GM19468 (cell line): ENCODE measurements around the gene STARD3NL.

Source experiments
- ATAC-seq: cut with Tn5 transposase; IDR thresholded peaks from one replicate; pipeline ENCODE4 v1.9.1; 2021; ENCODE audit warnings: mild to moderate bottlenecking, moderate library complexity, moderate number of reproducible peaks; ENCODE audit not compliant: unreplicated experiment; ENCODE audit errors: extremely low read depth

Gene STARD3NL

GRCh38 chr7:38181111-38181510, 3.1 kb downstream of the STARD3NL start:
- no peak for ATAC-seq

- no peak for ATAC-seq
Measured at GRCh38 chr7:38182450-38182849, 4.4 kb downstream of the STARD3NL start.

- no peak for ATAC-seq
Measured at GRCh38 chr7:38185395-38186307, 7.6 kb downstream of the STARD3NL start.

- ATAC-seq = no peak
Measured at GRCh38 chr7:38186593-38187314, 8.7 kb downstream of the STARD3NL start.

GRCh38 chr7:38187794-38188440, 9.9 kb downstream of the STARD3NL start:
- peak; percentile 89 for ATAC-seq

DNA sequence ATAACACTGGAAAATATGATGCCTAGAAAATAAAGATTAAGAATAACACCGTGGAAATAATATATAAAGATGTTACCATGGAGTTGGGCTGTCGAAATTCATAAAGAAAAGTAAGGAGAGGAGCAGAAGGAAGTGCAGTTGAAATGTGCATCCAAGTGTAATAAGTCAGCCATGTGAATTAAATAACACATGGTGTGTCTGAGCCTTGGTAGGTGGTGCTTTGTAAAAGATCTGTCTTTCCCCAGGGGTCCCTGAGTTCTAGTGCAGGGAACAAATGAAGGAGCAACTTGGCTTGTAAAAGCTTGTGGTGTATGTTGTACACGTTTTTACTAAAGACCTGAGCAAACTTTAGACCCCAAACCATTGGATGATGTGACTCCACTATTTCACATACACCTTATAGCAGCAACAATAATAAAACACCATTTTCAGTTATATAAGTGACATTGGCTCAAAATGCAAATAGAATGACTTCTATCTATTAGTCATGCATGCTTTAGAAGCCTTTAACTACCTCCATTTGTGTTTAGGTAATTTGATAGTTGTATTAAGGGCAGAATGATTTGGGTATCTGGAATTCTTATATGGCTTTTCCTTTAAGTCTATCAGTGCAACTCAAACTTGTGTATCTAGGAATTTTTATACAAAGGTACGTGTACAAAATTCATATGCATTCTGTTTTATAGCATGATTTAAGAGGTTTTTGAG, 11.3 kb downstream of the STARD3NL start:
- ATAC-seq = no peak

DNA sequence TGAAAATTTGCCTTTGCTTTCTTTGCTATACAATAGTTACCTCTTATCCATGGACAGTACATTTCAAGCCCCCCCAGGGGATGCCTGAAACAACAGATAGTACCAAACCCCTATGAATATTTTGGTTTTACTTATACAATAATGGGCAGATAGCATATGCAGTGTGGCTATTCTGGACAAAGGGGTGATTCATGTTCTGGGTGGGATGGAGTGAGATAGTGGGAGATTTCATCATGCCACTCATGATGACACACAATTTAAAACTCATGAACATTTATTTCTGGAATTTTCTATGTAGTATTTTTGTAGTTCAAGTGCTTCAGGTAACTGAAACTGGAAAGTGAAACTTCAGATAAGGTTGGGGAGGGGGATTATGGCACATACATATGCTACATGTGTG, 12.0 kb downstream of the STARD3NL start:
- ATAC-seq = no peak

DNA sequence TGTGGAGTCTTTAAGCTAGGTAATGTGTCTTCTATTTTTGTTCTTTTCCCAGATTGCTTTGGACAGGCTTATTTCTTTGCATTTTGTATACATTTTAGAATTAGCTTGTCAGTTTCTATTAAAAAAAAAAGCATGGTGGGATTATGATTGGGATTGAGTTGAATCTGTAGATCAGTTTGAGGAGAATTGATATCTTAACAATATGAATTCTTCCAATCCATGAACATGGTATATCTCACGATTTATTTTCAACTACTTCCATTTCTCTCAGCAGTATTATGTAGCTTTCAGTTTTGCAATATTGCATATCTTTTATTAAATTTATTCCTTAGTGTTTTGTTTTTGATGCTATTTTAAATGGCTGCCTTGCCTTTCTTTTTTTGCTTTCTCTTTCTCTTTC, 13.7 kb downstream of the STARD3NL start:
- ATAC-seq = no peak

- no peak for ATAC-seq
Measured at GRCh38 chr7:38192327-38192726, 14.3 kb downstream of the STARD3NL start.

DNA sequence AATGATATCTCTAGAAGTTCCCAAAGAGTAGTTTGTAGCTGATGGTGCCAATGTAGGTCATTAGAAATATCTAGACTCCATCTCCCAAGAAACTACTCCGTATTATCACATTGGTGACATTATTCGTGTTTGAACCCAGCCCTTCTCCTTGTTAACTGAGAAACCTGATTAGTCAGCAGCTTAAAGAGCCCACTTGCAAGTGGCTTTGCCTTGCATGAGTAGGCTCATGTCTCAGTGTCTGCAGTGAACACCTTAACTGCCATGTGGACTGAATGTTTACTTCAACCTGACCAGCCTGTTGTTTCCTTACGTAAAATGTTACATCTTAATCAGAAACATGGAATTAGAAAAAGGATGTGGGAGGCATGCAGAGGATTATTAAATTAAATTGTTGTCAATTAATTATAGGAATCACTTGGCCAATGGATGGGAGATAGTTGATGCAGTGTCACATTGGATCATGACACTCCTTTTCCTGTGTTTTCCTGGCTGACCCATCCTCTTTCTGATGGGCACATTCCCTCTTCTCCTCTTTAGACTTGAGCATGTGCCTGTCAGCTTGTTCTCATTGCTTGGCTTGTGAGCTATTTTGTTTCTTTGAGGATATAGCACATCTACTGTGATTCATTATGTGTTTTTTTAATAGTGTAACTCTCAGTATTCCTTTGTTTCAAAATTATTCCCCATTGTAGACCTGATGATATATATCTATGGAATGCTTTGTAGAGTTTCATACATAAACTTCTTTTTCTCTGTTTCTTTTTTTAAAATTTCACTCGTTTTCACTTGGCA, 18.0 kb downstream of the STARD3NL start:
- ATAC-seq = no peak

GRCh38 chr7:38198366-38198765, 20.3 kb downstream of the STARD3NL start:
- no peak for ATAC-seq

DNA sequence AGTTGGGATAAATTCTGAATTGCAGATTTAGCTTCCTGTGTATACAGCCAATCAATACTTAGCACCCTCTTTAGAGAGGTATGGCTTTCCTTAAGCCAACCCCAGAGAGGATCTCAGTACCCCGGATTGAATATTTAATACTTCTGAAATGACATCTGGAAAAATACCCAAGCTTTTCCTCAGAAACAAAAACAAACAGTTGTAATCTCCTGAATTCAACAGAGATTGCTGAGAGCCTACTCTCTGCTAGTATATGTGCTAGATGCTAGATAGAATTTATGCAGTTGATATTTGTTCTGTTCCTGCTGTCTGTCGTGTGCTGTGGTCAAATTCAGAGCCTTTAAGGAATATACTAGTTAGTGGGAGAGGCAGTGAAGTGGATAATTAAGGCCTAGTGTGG, 21.1 kb downstream of the STARD3NL start:
- no peak for ATAC-seq

DNA sequence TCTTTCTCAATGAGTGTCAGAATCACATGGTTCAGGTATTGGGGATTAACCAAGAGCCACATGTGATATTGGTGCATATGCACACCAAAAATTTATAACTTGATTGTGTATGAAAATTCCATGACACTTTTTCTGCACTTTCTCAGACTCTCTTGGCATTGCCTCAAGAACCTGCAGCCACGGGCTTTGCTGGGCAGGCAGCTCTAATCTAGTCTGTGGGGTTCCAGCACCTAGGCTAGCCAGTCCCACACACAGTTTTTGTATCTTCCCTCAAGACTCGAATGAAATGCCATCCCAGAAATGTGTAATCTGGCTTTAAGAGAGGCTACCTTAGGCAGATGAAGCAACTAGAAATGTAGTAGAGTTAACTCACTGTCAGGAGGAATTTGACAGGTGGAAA, 21.7 kb downstream of the STARD3NL start:
- ATAC-seq = no peak

DNA sequence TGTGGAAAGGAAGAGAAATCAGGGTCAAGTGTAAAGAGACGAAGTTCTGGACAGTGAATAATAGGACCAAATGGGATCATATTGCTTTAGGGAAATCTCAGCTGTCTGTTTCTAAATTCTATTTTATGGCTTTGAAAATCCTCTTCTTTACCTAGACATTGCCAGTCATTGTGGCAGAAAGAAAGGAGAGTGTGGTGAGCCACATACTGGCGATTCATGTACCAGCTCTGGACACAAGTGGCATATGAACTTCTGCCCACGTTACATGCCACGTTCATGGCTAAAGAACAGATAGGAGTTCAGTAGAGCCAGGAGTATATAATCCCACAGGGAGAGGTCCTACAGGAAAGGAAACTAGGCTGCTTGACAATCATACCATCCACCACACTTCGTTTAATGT, 28.0 kb downstream of the STARD3NL start:
- no peak for ATAC-seq

DNA sequence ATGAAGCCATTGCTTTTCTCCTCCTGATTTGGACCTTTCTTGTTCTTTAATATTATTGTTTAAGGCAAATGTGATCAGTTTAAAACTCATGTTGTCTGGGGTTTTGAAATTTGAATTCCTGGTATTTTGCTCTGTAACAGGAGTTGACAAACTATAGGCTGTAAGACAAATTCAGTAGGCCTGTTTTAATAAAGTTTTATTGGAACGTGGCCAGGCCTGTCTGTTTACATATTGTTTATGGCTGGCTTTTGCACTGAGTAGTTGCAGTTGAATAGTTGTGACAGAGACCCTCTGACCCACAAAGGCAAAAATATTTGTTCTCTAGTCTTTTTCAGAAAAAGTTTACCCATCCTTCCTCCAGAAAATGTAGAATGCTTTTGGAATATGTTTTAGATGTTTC, 29.8 kb downstream of the STARD3NL start:
- ATAC-seq = no peak

DNA sequence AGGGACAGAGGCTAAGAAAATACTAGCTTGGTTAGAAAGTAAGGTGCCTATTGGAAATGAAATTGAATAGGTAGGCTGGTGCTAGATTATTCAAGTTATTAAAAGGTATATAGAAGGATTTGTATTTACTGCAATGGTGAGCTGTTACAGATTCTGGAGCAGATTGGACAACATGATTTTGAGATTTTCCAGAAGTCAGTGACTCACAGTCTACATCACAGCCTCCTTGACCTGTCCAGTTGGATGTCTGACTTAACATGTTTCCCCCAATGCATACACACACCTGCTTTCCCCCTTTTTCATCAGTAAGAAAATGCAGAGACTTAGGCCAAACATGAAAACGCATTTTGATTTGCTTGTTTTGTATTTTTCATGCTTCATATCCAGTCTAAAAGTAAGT, 33.4 kb downstream of the STARD3NL start:
- no peak for ATAC-seq

DNA sequence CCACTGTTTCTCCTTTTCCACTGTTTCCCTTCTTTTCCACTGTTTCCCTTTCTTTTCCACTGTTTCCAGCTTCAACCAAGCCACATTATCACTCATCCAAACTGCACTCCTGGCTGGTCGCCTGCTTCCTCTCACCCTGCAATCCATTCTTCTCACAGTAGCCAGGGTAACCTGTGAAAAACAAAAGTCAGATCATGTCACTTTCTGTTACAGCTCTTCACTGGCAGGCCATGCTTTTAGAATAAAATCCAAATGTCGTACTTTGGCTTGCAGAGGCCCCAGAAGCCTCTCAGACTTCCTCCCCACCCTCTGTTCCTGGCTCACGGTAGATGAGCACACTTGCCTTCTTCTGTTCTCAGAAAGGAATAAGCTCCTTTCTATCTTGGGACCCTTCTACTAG, 33.9 kb downstream of the STARD3NL start:
- ATAC-seq = no peak

GRCh38 chr7:38215115-38215514, 37.1 kb downstream of the STARD3NL start:
- no peak for ATAC-seq
